H1 (cell line): ENCODE results near the gene FHAD1. TPM values are rescaled to one million over a fixed set of nuclear protein-coding genes. Genes with fewer than 3 reads are reported as not detected.

ENCODE experiments used
- CTCF ChIA-PET: fragments of 300-600 bp; sonication (Branson Sonifier 250); formaldehyde crosslinking; loops from one replicate; lab custom pipeline; 2021; ENCODE audit not compliant: partially characterized antibody; lab: Charles Lee
- POLR2A ChIA-PET: fragments of 300-600 bp; sonication (Branson Sonifier 250); formaldehyde crosslinking; loops from one replicate; lab custom pipeline; 2021; ENCODE audit warnings: inconsistent platforms; ENCODE audit not compliant: partially characterized antibody; lab: Charles Lee
- DNase-seq, 2 experiments: peaks; one replicate each; pipeline versions ENCODE4 v3.0.0 to v3.0.0-alpha.2; 2010 to 2022; ENCODE audit warnings: low spot score in 2 of 2, low read depth in 1 of 2, mixed read lengths in 1 of 2
- FAIRE-seq: peaks from 2 replicates; lab custom pipeline; 2011; peaks lifted over from hg19 to GRCh38; lab: Jason Lieb, UNC
- H2AFZ ChIP-seq: 2 replicates; pipeline ENCODE4 v1.8.1; 2012; ENCODE audit warnings: low read length, inconsistent platforms
- H2AK5ac ChIP-seq: 2 replicates; pipeline ENCODE4 v1.6.1; 2013; ENCODE audit warnings: low read depth, low read length
- H2BK120ac ChIP-seq: replicated peaks from 2 replicates; pipeline ENCODE3; 2013; ENCODE audit warnings: low read depth, low read length, inconsistent platforms
- H2BK12ac ChIP-seq: 2 replicates; pipeline ENCODE4 v1.6.1; 2013; ENCODE audit warnings: low read depth, low read length
- H2BK15ac ChIP-seq: 2 replicates; pipeline ENCODE4 v1.6.1; 2013; ENCODE audit warnings: low read length
- H2BK20ac ChIP-seq: 2 replicates; pipeline ENCODE4 v1.6.1; 2013; ENCODE audit warnings: low read length
- H2BK5ac ChIP-seq: 2 replicates; pipeline ENCODE4 v1.6.1; 2013; ENCODE audit warnings: low read depth, low read length
- H3K14ac ChIP-seq: 2 replicates; pipeline ENCODE4 v1.6.1; 2013; ENCODE audit warnings: inconsistent platforms; ENCODE audit not compliant: insufficient read length
- H3K18ac ChIP-seq: 2 replicates; pipeline ENCODE4 v1.6.1; 2013; ENCODE audit warnings: low read length; ENCODE audit errors: extremely low read depth
- H3K23ac ChIP-seq: 2 replicates; pipeline ENCODE4 v1.6.1; 2013; ENCODE audit warnings: inconsistent platforms; ENCODE audit not compliant: insufficient read length
- H3K23me2 ChIP-seq: 2 replicates; pipeline ENCODE4 v1.6.1; 2013; ENCODE audit warnings: low read depth, low read length
- H3K27ac ChIP-seq: 2 replicates; pipeline ENCODE4 v1.6.1; 2011; ENCODE audit warnings: low read depth, low read length, inconsistent platforms
- H3K27me3 ChIP-seq, 4 experiments: replicated peaks in 1 of 4; 1 replicate in 1 of 4; 2 replicates in 3 of 4; pipeline versions ENCODE4 v1.6.1 to v1.8.1; 2011 to 2013; ENCODE audit warnings: low read length in 3 of 4, mild to moderate bottlenecking in 3 of 4, inconsistent platforms in 2 of 4, mixed read lengths in 2 of 4, moderate library complexity in 1 of 4; ENCODE audit not compliant: control insufficient read depth in 3 of 4, insufficient read depth in 3 of 4; ENCODE audit errors: extremely low read depth in 1 of 4
- H3K36me3 ChIP-seq, 4 experiments: 2 replicates each; pipeline versions ENCODE4 v1.6.1 to v1.8.1; 2011 to 2013; ENCODE audit warnings: mild to moderate bottlenecking in 4 of 4, low read length in 3 of 4, moderate library complexity in 2 of 4, control low read depth in 1 of 4, inconsistent platforms in 1 of 4; ENCODE audit not compliant: insufficient read depth in 4 of 4, control insufficient read depth in 2 of 4
- H3K4ac ChIP-seq: replicated peaks from 2 replicates; pipeline ENCODE3; 2013; ENCODE audit warnings: low read length, low read depth, mixed read lengths, inconsistent platforms; ENCODE audit not compliant: insufficient read length
- H3K4me1 ChIP-seq, 4 experiments: replicated peaks in 1 of 4; 1 replicate in 1 of 4; 2 replicates in 3 of 4; pipeline versions ENCODE4 v1.6.1 to v1.8.1; 2011 to 2013; ENCODE audit warnings: low read length in 3 of 4, inconsistent platforms in 2 of 4, mixed read lengths in 1 of 4; ENCODE audit not compliant: insufficient read depth in 4 of 4, control insufficient read depth in 3 of 4
- H3K4me2 ChIP-seq, 2 experiments: 2 replicates each; pipeline versions ENCODE4 v1.6.1 to v1.8.1; 2011 to 2013; ENCODE audit warnings: low read depth in 2 of 2, low read length in 2 of 2, control low read depth in 1 of 2, inconsistent platforms in 1 of 2, mild to moderate bottlenecking in 1 of 2; ENCODE audit not compliant: insufficient read depth in 1 of 2
- H3K4me3 ChIP-seq, 4 experiments: fragments of 200-600, 300-600 bp in 1 of 4; sonication (generic), shearing (Covaris generic), sonication (Bioruptor Twin) in 1 of 4; 2 replicates each; pipeline versions ENCODE4 v1.5.1 to v1.8.1; 2011 to 2016; ENCODE audit warnings: low read length in 4 of 4, low read depth in 3 of 4, control low read depth in 2 of 4, inconsistent platforms in 2 of 4, mild to moderate bottlenecking in 2 of 4, mixed read lengths in 1 of 4, moderate library complexity in 1 of 4; ENCODE audit not compliant: insufficient read depth in 2 of 4; ENCODE audit errors: extremely low read depth in 1 of 4
- H3K56ac ChIP-seq: replicated peaks from 2 replicates; pipeline ENCODE3; 2013; ENCODE audit warnings: low read depth, mild to moderate bottlenecking, mixed read lengths, low read length, inconsistent platforms; ENCODE audit not compliant: insufficient read length
- H3K79me1 ChIP-seq: 2 replicates; pipeline ENCODE4 v1.6.1; 2013; ENCODE audit warnings: low read depth, low read length, control low read depth
- H3K79me2 ChIP-seq, 2 experiments: 2 replicates each; pipeline versions ENCODE4 v1.6.1 to v1.8.1; 2012 to 2013; ENCODE audit warnings: low read length in 2 of 2, mild to moderate bottlenecking in 2 of 2, inconsistent platforms in 1 of 2; ENCODE audit not compliant: insufficient read depth in 2 of 2, control insufficient read depth in 1 of 2
- H3K9ac ChIP-seq, 4 experiments: replicated peaks in 1 of 4; 1 replicate in 1 of 4; 2 replicates in 3 of 4; pipeline versions ENCODE4 v1.6.1 to v1.8.1; 2011 to 2013; ENCODE audit warnings: low read depth in 3 of 4, low read length in 3 of 4, control low read depth in 2 of 4, mild to moderate bottlenecking in 2 of 4, moderate library complexity in 2 of 4, inconsistent platforms in 1 of 4; ENCODE audit errors: extremely low read depth in 1 of 4
- H3K9me3 ChIP-seq, 2 experiments: 2 replicates each; pipeline versions ENCODE4 v1.6.1 to v1.8.1; 2012 to 2013; ENCODE audit warnings: mild to moderate bottlenecking in 2 of 2, moderate library complexity in 2 of 2, control low read depth in 1 of 2, inconsistent platforms in 1 of 2, low read depth in 1 of 2, low read length in 1 of 2, mixed read lengths in 1 of 2; ENCODE audit not compliant: insufficient read depth in 2 of 2
- H4K20me1 ChIP-seq, 2 experiments: replicated peaks in 1 of 2; 2 replicates each; pipeline versions ENCODE3 to v1.8.1; 2011 to 2013; ENCODE audit warnings: inconsistent platforms in 2 of 2, low read length in 2 of 2, mild to moderate bottlenecking in 1 of 2; ENCODE audit not compliant: insufficient read depth in 2 of 2, control insufficient read depth in 1 of 2
- H4K5ac ChIP-seq: 2 replicates; pipeline ENCODE4 v1.6.1; 2013; ENCODE audit warnings: low read length, low read depth, mixed read lengths, inconsistent platforms; ENCODE audit not compliant: insufficient read length
- H4K8ac ChIP-seq: 2 replicates; pipeline ENCODE4 v1.8.0; 2013; ENCODE audit warnings: mild to moderate bottlenecking, moderate library complexity, low read length, inconsistent platforms; ENCODE audit not compliant: insufficient read depth; ENCODE audit errors: extremely low read depth
- H4K91ac ChIP-seq: replicated peaks from 2 replicates; pipeline ENCODE3; 2013; ENCODE audit warnings: low read length, mixed read lengths, inconsistent platforms; ENCODE audit not compliant: insufficient read length
- CHD2 ChIP-seq: IDR thresholded peaks from 2 replicates; pipeline ENCODE4 v1.6.1; 2012; ENCODE audit warnings: low read length, improper control_type of control experiment
- HDAC2 ChIP-seq, 2 experiments: fragments of 300-600 bp in 1 of 2; sonication (generic) in 1 of 2; IDR thresholded peaks; 2 replicates each; pipeline ENCODE4 v1.6.1; 2011 to 2012; ENCODE audit warnings: low read depth in 2 of 2, low read length in 2 of 2, mild to moderate bottlenecking in 2 of 2, moderate library complexity in 2 of 2, borderline replicate concordance in 1 of 2, inconsistent platforms in 1 of 2
- KDM4A ChIP-seq: IDR thresholded peaks from one replicate; pipeline ENCODE4 v1.7.1; 2012; ENCODE audit warnings: low read depth, mild to moderate bottlenecking, moderate library complexity, low read length, inconsistent platforms; ENCODE audit not compliant: severe bottlenecking
- RBBP5 ChIP-seq: IDR thresholded peaks from 2 replicates; pipeline ENCODE4 v1.7.1; 2012; ENCODE audit warnings: low read depth, mild to moderate bottlenecking, inconsistent platforms, low read length, moderate library complexity, borderline replicate concordance
- SIRT6 ChIP-seq: IDR thresholded peaks from one replicate; pipeline ENCODE4 v1.7.1; 2012; ENCODE audit warnings: low read length, inconsistent platforms
- SP4 ChIP-seq: IDR thresholded peaks from 2 replicates; pipeline ENCODE4 v1.6.1; 2012; ENCODE audit warnings: low read length, inconsistent platforms
- SUZ12 ChIP-seq: fragments of 200-600 bp; sonication (generic); IDR thresholded peaks from 2 replicates; pipeline ENCODE4 v1.6.1; 2012; ENCODE audit warnings: mild to moderate bottlenecking, inconsistent platforms, low read length, moderate library complexity, mixed read lengths
- WGBS, 2 experiments: shearing (Covaris generic) in 1 of 2; methylation state at CpG; one replicate each; pipeline versions ENCODE4 v1.1.6 to v1.1.7; 2013 to 2015; ENCODE audit warnings: low lambda C conversion rate in 2 of 2, mixed read lengths in 2 of 2, inconsistent platforms in 1 of 2, low coverage in 1 of 2, missing lambda C conversion rate in 1 of 2; ENCODE audit not compliant: insufficient replicate concordance in 2 of 2, insufficient coverage in 1 of 2, insufficient read length in 1 of 2; ENCODE audit errors: extremely low coverage in 1 of 2, missing lambda C conversion rate in 1 of 2; 5-methylcytosine and 5-hydroxymethylcytosine counted together
- polyA plus RNA-seq, 7 experiments: library from polyadenylated mRNA; depleted of rRNA in 3 of 7; stranded (reverse) in 5 of 7; unstranded in 2 of 7; fragments of >200 nt in 5 of 7; fragments of 200-250 nt in 2 of 7; gene quantifications; 1 replicate in 5 of 7; 2 replicates in 1 of 7; 4 replicates in 1 of 7; pipeline versions ENCODE4 v1.2.1 to v1.2.3, GENCODE V29; 2011 to 2013; ENCODE audit warnings: missing spikeins in 2 of 7, mixed read lengths in 2 of 7
- total RNA-seq: library from RNA; stranded (reverse); fragmentation: NEBNext Ultra II Directional; extraction: Animal tissue kit (Norgen Biotek cat#: 25700); gene quantifications from 2 replicates; pipeline ENCODE4 v1.2.1, GENCODE V29; 2021
- TF ChIP-seq, protein P1 (sequence below), 3 experiments: IDR thresholded peaks; 1 replicate in 2 of 3; 2 replicates in 1 of 3; pipeline versions ENCODE4 v1.5.1 to v1.6.1; 2011; ENCODE audit warnings: low read length in 3 of 3, mild to moderate bottlenecking in 3 of 3, inconsistent platforms in 2 of 3, low read depth in 1 of 3, moderate library complexity in 1 of 3; ENCODE audit not compliant: insufficient read depth in 1 of 3; ENCODE audit errors: control extremely low read depth in 1 of 3

FHAD1 gene
- total and polyA plus RNA-seq, 2 of the 8 experiments (the other 6 are each of a cell fraction or from before 2014, with no cell fraction given), result 0.39 to 0.69 TPM

DNA sequence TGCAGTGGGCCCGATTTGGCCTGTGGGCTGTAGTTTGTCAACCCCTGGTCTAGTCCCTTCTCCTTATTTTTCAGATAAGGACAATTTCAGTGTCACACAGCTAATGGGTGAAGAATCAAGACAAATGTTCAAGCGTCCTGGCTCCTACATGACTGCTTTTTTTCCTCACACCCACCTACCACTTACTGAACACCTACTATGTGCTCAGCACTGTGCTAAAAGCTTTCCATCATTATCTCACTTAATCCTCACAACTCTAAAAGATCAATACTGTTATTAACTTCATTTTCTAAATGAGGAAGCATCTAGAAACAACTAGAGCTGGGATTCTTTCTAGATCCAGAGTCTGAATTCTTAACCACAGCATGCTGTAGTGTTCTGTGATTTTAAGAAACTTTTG, 94.2 kb downstream of the FHAD1 start:
- Histone ChIP-seq H3K79me2 (no peaks in the 10 kb centered on the region), H3K27me3 (no peaks in the 10 kb centered on the region), H3K23me2 (no peaks in the 10 kb centered on the region), H4K91ac (no peak overlapping the region), H2BK12ac (no peak overlapping the region), H3K36me3 (no peaks in the 10 kb centered on the region), H4K5ac (no peak overlapping the region), H3K4me1 (no peaks in the 10 kb centered on the region; a peak in 1 of 7 replicates), H3K56ac (no peak overlapping the region), H3K14ac (no peak overlapping the region), H2AK5ac (no peak overlapping the region), H2BK20ac (0 out of 2 replicates have a peak overlapping the region, but pooled peaks have one; percentile 9), H3K4me2 (no peak overlapping the region), H2AFZ (no peak overlapping the region), H3K23ac (no peak overlapping the region), H3K9me3 (no peaks in the 10 kb centered on the region), H3K4me3 (no peak overlapping the region), H4K20me1 (no peaks in the 10 kb centered on the region), H3K79me1 (no peaks in the 10 kb centered on the region), H3K27ac (no peak overlapping the region), H3K9ac (no peak overlapping the region), H2BK5ac (no peak overlapping the region), H2BK120ac (no peak overlapping the region), H4K8ac (no peak overlapping the region), H3K18ac (no peak overlapping the region), H2BK15ac (no peak overlapping the region), H3K4ac (no peak overlapping the region)
- ChIA-PET CTCF (interaction anchor here (1.3 kb wide), 1 partner anchor 18 kb away, joined by 6 read pairs; no protein-coding TSS in a partner anchor), POLR2A (interaction anchor here (1.2 to 1.3 kb wide), 2 partner anchors 9 to 11 kb away, joined by 3 read pairs; no protein-coding TSS in a partner anchor)
- TF ChIP-seq KDM4A (no peak), HDAC2 (IDR thresholded peaks at IDR 0.05; ENCODE audit: borderline replicate concordance in 1 of 2, low read depth in 2 of 2, low read length in 2 of 2) (no peak), SP4 (no peak), RBBP5 (no peak), SUZ12 (no peak), SIRT6 (no peak), CHD2 (no peak)
- TF ChIP-seq, protein P1, sequence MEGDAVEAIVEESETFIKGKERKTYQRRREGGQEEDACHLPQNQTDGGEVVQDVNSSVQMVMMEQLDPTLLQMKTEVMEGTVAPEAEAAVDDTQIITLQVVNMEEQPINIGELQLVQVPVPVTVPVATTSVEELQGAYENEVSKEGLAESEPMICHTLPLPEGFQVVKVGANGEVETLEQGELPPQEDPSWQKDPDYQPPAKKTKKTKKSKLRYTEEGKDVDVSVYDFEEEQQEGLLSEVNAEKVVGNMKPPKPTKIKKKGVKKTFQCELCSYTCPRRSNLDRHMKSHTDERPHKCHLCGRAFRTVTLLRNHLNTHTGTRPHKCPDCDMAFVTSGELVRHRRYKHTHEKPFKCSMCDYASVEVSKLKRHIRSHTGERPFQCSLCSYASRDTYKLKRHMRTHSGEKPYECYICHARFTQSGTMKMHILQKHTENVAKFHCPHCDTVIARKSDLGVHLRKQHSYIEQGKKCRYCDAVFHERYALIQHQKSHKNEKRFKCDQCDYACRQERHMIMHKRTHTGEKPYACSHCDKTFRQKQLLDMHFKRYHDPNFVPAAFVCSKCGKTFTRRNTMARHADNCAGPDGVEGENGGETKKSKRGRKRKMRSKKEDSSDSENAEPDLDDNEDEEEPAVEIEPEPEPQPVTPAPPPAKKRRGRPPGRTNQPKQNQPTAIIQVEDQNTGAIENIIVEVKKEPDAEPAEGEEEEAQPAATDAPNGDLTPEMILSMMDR (IDR thresholded peaks at IDR 0.05; ENCODE audit: control extremely low read depth in 1 of 3, insufficient read depth in 1 of 3, low read depth in 1 of 3, low read length in 3 of 3), result no peak
- 100% methylated on average over 2 of the region's 2 CpGs; no CpG with 5 or more reads in 1 of the 2 experiments for WGBS, 2 experiments
- no peak for FAIRE-seq
- no peak for DNase-seq
